ENCODE measurements around the gene CDKL1. TPM values are rescaled to one million over a fixed set of nuclear protein-coding genes. Genes with fewer than 3 reads are reported as not detected.
"Not testable (repeated sequence)": the region's sequence is repeated elsewhere in the genome, so short reads cannot be mapped to it uniquely, and the experiment has no call there.

CDKL1 gene
- total RNA-seq, 1 donor from 2014 or later = 5.9 TPM

GRCh38 chr14:50360093-50360492 is 36.6 kb downstream of the CDKL1 start:
- H3K9me3 Mint-ChIP-seq = peaks cover 2% of the 10 kb centered on the region
- no peak for TF ChIP-seq CTCF (IDR thresholded peaks at IDR 0.05)
- POLR2A ChIA-PET = interaction anchor here (0.6 kb wide), 1 partner anchor 255 kb away, joined by 4 read pairs; no protein-coding TSS in a partner anchor
- H3K27ac Mint-ChIP-seq = no peak overlapping the region
- H3K4me1 Mint-ChIP-seq = peaks cover 28% of the 10 kb centered on the region
- ATAC-seq (ENCODE audit: low read depth) (no peak), DNase-seq (no peak)
- peaks cover 34% of the 10 kb centered on the region for H3K36me3 Mint-ChIP-seq (ENCODE audit: low read depth)
- no peaks in the 10 kb centered on the region for H3K27me3 Mint-ChIP-seq
- CTCF ChIA-PET = interaction anchor here (0.8 kb wide), 1 partner anchor 23 kb away, joined by 3 read pairs; no protein-coding TSS in a partner anchor
- H3K4me3 Mint-ChIP-seq = no peak overlapping the region
- intact Hi-C loops (cut with micrococcal nuclease) = loop anchor here (5.0 kb wide), 1 partner anchor 472 kb away; the partner anchor contains the start of gene NIN

- Mint-ChIP-seq H3K4me1 (peaks cover 23% of the 10 kb centered on the region), H3K36me3 (ENCODE audit: low read depth) (peaks cover 34% of the 10 kb centered on the region), H3K9me3 (peaks cover 2% of the 10 kb centered on the region), H3K27ac (no peak overlapping the region), H3K4me3 (no peak overlapping the region), H3K27me3 (no peaks in the 10 kb centered on the region)
- no peak for TF ChIP-seq CTCF (IDR thresholded peaks at IDR 0.05)
- POLR2A ChIA-PET = interaction anchor here (0.5 to 0.6 kb wide), 2 partner anchors 11 to 256 kb away, joined by 3 to 4 read pairs; no protein-coding TSS in a partner anchor
- no peak for DNase-seq
- ATAC-seq (ENCODE audit: low read depth) = no peak
- intact Hi-C loops (cut with micrococcal nuclease) = loop anchor here (5.0 kb wide), 1 partner anchor 473 kb away; the partner anchor contains the start of gene NIN
- CTCF ChIA-PET = interaction anchor here (0.8 to 0.9 kb wide), 2 partner anchors 22 to 39 kb away, joined by 3 read pairs; no protein-coding TSS in a partner anchor
Measured at GRCh38 chr14:50359631-50360030, 37.0 kb downstream of the CDKL1 start.

GRCh38 chr14:50357753-50358395 is 38.8 kb downstream of the CDKL1 start:
- H3K27ac Mint-ChIP-seq = no peak overlapping the region
- ATAC-seq (ENCODE audit: low read depth) (no peak), DNase-seq (no peak)
- no peak for TF ChIP-seq CTCF (IDR thresholded peaks at IDR 0.05)
- H3K4me3 Mint-ChIP-seq = no peak overlapping the region
- peaks cover 8% of the 10 kb centered on the region for H3K4me1 Mint-ChIP-seq
- intact Hi-C loops (cut with micrococcal nuclease) = no loop called here
- ChIA-PET CTCF (interaction anchor here (0.7 kb wide), 1 partner anchor 37 kb away, joined by 3 read pairs; no protein-coding TSS in a partner anchor), POLR2A (no interaction called here)
- no peaks in the 10 kb centered on the region for H3K27me3 Mint-ChIP-seq
- H3K9me3 Mint-ChIP-seq = peaks cover 2% of the 10 kb centered on the region
- peaks cover 44% of the 10 kb centered on the region for H3K36me3 Mint-ChIP-seq (ENCODE audit: low read depth)

- DNase-seq (no peak), ATAC-seq (ENCODE audit: low read depth) (no peak)
- no peak for TF ChIP-seq CTCF (IDR thresholded peaks at IDR 0.05)
- Mint-ChIP-seq H3K4me1 (peaks cover 2% of the 10 kb centered on the region), H3K36me3 (ENCODE audit: low read depth) (peaks cover 45% of the 10 kb centered on the region), H3K27ac (no peak overlapping the region), H3K27me3 (no peaks in the 10 kb centered on the region), H3K9me3 (no peaks in the 10 kb centered on the region), H3K4me3 (no peak overlapping the region)
- CTCF ChIA-PET = interaction anchor here (0.7 kb wide), 1 partner anchor 36 kb away, joined by 3 read pairs; no protein-coding TSS in a partner anchor
- POLR2A ChIA-PET = no interaction called here
- intact Hi-C loops (cut with micrococcal nuclease) = no loop called here
Measured at GRCh38 chr14:50357124-50357523, 39.6 kb downstream of the CDKL1 start.

GRCh38 chr14:50356283-50356682 is 40.4 kb downstream of the CDKL1 start:
- CTCF ChIA-PET; H3K27ac Mint-ChIP-seq; H3K4me3 Mint-ChIP-seq; intact Hi-C loops (cut with micrococcal nuclease); H3K27me3 Mint-ChIP-seq; H3K4me1 Mint-ChIP-seq; DNase-seq; ATAC-seq (ENCODE audit: low read depth); H3K9me3 Mint-ChIP-seq: not testable (repeated sequence)
- POLR2A ChIA-PET = interaction anchor here (0.6 kb wide), 1 partner anchor 40 kb away, joined by 3 read pairs; no protein-coding TSS in a partner anchor
- H3K36me3 Mint-ChIP-seq (ENCODE audit: low read depth) = peaks cover 45% of the 10 kb centered on the region
